ENCODE results near the gene VCPKMT.
"Not testable (repeated sequence)": the region's sequence is repeated elsewhere in the genome, so short reads cannot be mapped to it uniquely, and the experiment has no call there.

GRCh38 chr14:50073663-50074062 is 42.7 kb downstream of the VCPKMT start:
- TF ChIP-seq CTCF, EP300, POLR2A (IDR thresholded peaks at IDR 0.05): not testable (repeated sequence)
